Uterus (tissue), 4 donors: ENCODE data around the gene HMSD. TPM values are rescaled to one million over a fixed set of nuclear protein-coding genes. Genes with fewer than 3 reads are reported as not detected.

Source experiments
- DNase-seq, 2 donors: peaks; one replicate each; pipeline ENCODE4 v3.0.0-alpha.2; 2019 to 2020
- H3K27ac ChIP-seq, 2 donors: fragments of 200-600 bp; sonication (generic); 1 replicate in 1 of 2; 2 replicates in 1 of 2; pipeline ENCODE4 v1.5.1; 2016 to 2018
- H3K27me3 ChIP-seq, 2 donors: fragments of 200-600 bp; sonication (generic); one replicate each; pipeline ENCODE4 v1.5.1; 2018 to 2019; ENCODE audit warnings: control low read depth in 1 of 2
- H3K36me3 ChIP-seq, 2 donors: fragments of 200-600 bp; sonication (generic); one replicate each; pipeline ENCODE4 v1.5.1; 2019; ENCODE audit warnings: control low read depth in 1 of 2
- H3K4me1 ChIP-seq, 2 donors: fragments of 200-600 bp; sonication (generic); one replicate each; pipeline ENCODE4 v1.5.1; 2018 to 2019; ENCODE audit warnings: control low read depth in 1 of 2
- H3K4me3 ChIP-seq, 2 donors: fragments of 200-600 bp; sonication (generic); 1 replicate in 1 of 2; 2 replicates in 1 of 2; pipeline ENCODE4 v1.5.1; 2018 to 2019; ENCODE audit warnings: mild to moderate bottlenecking in 1 of 2
- H3K9me3 ChIP-seq, 2 donors: fragments of 200-600 bp; sonication (generic); one replicate each; pipeline ENCODE4 v1.5.1; 2019; ENCODE audit warnings: control low read depth in 1 of 2
- CTCF ChIP-seq, 4 experiments: fragments of 200-600 bp in 2 of 4; fragments of 450-650 bp in 2 of 4; sonication (generic) in 2 of 4; IDR thresholded peaks; one replicate each; pipeline ENCODE4 v1.5.1; 2016 to 2019; ENCODE audit warnings: antibody characterized with exemption in 4 of 4, mild to moderate bottlenecking in 2 of 4, moderate library complexity in 1 of 4
- POLR2A ChIP-seq, 2 donors: fragments of 450-650 bp; IDR thresholded peaks; one replicate each; pipeline ENCODE4 v1.6.1; 2016; ENCODE audit warnings: antibody characterized with exemption in 2 of 2, mild to moderate bottlenecking in 1 of 2, moderate library complexity in 1 of 2
- intact Hi-C: fragments of 100-400 bp; cut with DNase I; formaldehyde crosslinking; loops from one replicate; pipeline ENCODE4 v1.15.1; 2023; ENCODE audit warnings: low total_unique reads
- total RNA-seq, 4 donors: library from RNA; depleted of rRNA in 3 of 4; stranded (reverse); fragments of >200 nt in 3 of 4; gene quantifications; one replicate each; pipeline versions ENCODE4 v1.1.0 to v1.2.4, GENCODE V29; 2014 to 2023
- donor health status: DM: yes; HTN: yes; CAD: no.

The HMSD gene
- total RNA-seq, 4 donors from 2014 or later: 0.28 TPM; not detected in 3

DNA sequence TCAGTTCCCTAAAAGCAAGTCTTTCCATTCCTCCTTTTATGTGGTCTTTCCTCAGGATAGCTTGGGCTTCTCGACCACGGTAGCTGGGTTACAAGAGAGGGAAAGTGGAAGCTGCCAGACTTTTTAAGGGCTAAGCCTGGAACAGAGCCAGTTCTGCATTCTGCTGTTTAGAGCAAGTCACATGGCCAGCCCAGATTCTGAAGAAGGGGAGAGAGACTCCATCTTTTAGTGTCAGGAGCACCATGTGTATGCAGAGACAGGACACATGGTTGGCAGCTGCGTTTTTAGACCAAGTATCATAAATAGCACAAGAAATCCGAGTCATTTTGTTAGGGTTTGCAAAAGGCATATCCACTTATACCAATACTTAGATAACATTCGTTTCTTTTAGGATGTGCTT is 4.7 kb downstream of the HMSD start:
- Histone ChIP-seq H3K4me3 (no peak overlapping the region), H3K27me3 (peaks cover 0 to 6% of the 10 kb centered on the region in 2 donors), H3K4me1 (no peaks in the 10 kb centered on the region), H3K9me3 (no peaks in the 10 kb centered on the region), H3K36me3 (no peaks in the 10 kb centered on the region), H3K27ac (no peak overlapping the region)
- intact Hi-C loops: no loop called here
- no peak for TF ChIP-seq CTCF (IDR thresholded peaks at IDR 0.05)
- TF ChIP-seq POLR2A (IDR thresholded peaks at IDR 0.05): no peak
- DNase-seq: no peak

- H3K9me3 ChIP-seq: no peaks in the 10 kb centered on the region
- H3K27me3 ChIP-seq: peaks cover 0 to 6% of the 10 kb centered on the region in 2 donors
- intact Hi-C loops: no loop called here
- DNase-seq: no peak
- TF ChIP-seq POLR2A (IDR thresholded peaks at IDR 0.05): no peak
- no peak for TF ChIP-seq CTCF (IDR thresholded peaks at IDR 0.05)
- no peak overlapping the region for H3K4me3 ChIP-seq
- no peaks in the 10 kb centered on the region for H3K4me1 ChIP-seq
- H3K36me3 ChIP-seq: no peaks in the 10 kb centered on the region
- no peak overlapping the region for H3K27ac ChIP-seq
These were observed 7.7 kb downstream of the HMSD start for GRCh38 chr18:63956755-63957154.

- Histone ChIP-seq H3K4me1 (no peaks in the 10 kb centered on the region), H3K27me3 (peaks cover 0 to 2% of the 10 kb centered on the region in 2 donors), H3K4me3 (no peak overlapping the region), H3K36me3 (no peaks in the 10 kb centered on the region), H3K9me3 (no peaks in the 10 kb centered on the region), H3K27ac (no peak overlapping the region)
- no peak for TF ChIP-seq POLR2A (IDR thresholded peaks at IDR 0.05)
- no peak for TF ChIP-seq CTCF (IDR thresholded peaks at IDR 0.05)
- no peak for DNase-seq
- intact Hi-C loops: no loop called here
These were observed 11.8 kb downstream of the HMSD start for GRCh38 chr18:63960891-63961290.

DNA sequence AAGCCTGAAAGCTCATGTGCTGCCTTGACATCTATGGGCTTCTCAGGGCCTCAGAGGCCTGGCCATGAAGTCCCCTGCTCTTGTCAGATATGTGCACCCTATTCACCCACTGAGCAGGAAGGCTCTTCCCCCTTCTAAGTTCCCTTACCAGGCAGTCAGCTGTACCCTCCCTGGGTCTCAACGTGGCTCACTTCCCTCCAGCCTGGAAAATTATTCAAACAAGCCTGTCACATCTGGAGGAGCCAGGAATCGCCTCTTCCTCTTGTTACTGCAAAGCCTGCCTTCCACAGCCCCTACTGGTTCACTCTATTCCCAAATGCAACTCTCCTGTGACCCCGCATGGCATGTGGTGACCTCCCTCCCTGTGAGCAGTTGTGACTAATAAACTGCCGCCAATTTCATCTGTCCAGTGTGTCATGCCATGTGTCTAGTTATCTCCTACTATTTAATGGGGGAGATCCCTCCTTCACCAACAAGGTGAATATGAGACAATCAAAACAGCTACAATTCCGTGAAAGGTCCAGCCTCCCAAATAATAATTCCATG is 12.4 kb downstream of the HMSD start:
- TF ChIP-seq POLR2A (IDR thresholded peaks at IDR 0.05) (no peak), CTCF (IDR thresholded peaks at IDR 0.05) (no peak)
- intact Hi-C loops: no loop called here
- Histone ChIP-seq H3K36me3 (no peaks in the 10 kb centered on the region), H3K27me3 (no peaks in the 10 kb centered on the region), H3K9me3 (no peaks in the 10 kb centered on the region), H3K4me1 (no peaks in the 10 kb centered on the region), H3K4me3 (no peak overlapping the region), H3K27ac (no peak overlapping the region)
- no peak for DNase-seq

DNA sequence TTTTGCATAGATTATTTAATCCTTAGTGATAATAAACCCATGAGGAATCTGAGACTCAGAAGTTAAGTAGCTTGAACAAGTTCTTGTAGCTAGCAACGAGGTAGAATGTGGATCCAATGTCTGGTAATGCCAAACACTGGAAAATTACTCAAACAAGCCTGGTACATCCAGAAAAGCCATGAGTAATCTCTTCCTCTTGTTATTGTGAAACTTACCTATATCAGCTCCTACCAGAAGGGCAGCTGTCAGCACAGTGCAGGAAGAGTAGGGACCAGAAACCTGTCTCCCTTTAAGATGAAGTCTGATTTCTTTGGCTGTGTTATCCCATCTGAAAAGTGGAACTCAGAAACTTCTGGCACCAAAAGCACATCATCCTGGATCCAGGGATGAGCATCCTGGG is 13.0 kb downstream of the HMSD start:
- no peaks in the 10 kb centered on the region for H3K9me3 ChIP-seq
- no peaks in the 10 kb centered on the region for H3K36me3 ChIP-seq
- no peak for DNase-seq
- no peak overlapping the region for H3K4me3 ChIP-seq
- no peaks in the 10 kb centered on the region for H3K27me3 ChIP-seq
- intact Hi-C loops: no loop called here
- TF ChIP-seq POLR2A (IDR thresholded peaks at IDR 0.05): no peak
- TF ChIP-seq CTCF (IDR thresholded peaks at IDR 0.05): no peak
- H3K4me1 ChIP-seq: no peaks in the 10 kb centered on the region
- H3K27ac ChIP-seq: no peak overlapping the region
